T1000 (cell line): Measurements from ENCODE around the gene BNC2.
"Not testable (repeated sequence)": the region's sequence is repeated elsewhere in the genome, so short reads cannot be mapped to it uniquely, and the experiment has no call there.

ENCODE experiments used
- DNase-seq: peaks from one replicate; lab custom pipeline; 2025; ENCODE audit warnings: mixed read lengths; lab: John Stamatoyannopoulos, UW

Gene BNC2, protein sequence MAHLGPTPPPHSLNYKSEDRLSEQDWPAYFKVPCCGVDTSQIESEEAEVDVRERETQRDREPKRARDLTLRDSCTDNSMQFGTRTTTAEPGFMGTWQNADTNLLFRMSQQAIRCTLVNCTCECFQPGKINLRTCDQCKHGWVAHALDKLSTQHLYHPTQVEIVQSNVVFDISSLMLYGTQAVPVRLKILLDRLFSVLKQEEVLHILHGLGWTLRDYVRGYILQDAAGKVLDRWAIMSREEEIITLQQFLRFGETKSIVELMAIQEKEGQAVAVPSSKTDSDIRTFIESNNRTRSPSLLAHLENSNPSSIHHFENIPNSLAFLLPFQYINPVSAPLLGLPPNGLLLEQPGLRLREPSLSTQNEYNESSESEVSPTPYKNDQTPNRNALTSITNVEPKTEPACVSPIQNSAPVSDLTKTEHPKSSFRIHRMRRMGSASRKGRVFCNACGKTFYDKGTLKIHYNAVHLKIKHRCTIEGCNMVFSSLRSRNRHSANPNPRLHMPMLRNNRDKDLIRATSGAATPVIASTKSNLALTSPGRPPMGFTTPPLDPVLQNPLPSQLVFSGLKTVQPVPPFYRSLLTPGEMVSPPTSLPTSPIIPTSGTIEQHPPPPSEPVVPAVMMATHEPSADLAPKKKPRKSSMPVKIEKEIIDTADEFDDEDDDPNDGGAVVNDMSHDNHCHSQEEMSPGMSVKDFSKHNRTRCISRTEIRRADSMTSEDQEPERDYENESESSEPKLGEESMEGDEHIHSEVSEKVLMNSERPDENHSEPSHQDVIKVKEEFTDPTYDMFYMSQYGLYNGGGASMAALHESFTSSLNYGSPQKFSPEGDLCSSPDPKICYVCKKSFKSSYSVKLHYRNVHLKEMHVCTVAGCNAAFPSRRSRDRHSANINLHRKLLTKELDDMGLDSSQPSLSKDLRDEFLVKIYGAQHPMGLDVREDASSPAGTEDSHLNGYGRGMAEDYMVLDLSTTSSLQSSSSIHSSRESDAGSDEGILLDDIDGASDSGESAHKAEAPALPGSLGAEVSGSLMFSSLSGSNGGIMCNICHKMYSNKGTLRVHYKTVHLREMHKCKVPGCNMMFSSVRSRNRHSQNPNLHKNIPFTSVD

GRCh38 chr9:16870596-16871335, at the start of gene BNC2:
TSS of gene BNC2 (minus strand) at chr9:16870670. CDS start at chr9:16870648, 22 bp downstream.
- peak; percentile 19 for DNase-seq

GRCh38 chr9:16918920-16919319, 48.5 kb upstream of the BNC2 start:
- no peak for DNase-seq

GRCh38 chr9:16915126-16915831, 44.8 kb upstream of the BNC2 start:
- no peak for DNase-seq

DNA sequence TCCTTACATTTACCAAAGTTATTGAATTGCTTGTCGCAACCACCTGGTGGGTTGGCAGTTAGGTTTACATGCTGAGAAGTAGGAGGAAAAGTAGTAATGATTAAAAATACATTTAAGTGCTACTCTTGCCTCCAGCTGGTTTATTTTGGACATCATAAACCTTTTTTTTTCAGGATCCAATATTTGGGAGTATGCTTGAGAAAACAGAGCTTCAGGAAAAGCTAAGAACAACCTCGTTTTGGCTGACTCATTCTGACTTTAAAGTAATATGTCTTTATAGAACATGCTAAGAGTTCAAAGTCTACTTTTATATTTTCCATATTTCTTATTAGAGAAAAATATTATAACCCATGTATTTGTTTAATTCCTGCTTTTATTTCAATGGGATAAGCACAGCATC, 41.7 kb upstream of the BNC2 start:
- DNase-seq, result no peak

- DNase-seq, result not testable (repeated sequence)
These were observed 37.7 kb upstream of the BNC2 start for GRCh38 chr9:16908206-16908605.

DNA sequence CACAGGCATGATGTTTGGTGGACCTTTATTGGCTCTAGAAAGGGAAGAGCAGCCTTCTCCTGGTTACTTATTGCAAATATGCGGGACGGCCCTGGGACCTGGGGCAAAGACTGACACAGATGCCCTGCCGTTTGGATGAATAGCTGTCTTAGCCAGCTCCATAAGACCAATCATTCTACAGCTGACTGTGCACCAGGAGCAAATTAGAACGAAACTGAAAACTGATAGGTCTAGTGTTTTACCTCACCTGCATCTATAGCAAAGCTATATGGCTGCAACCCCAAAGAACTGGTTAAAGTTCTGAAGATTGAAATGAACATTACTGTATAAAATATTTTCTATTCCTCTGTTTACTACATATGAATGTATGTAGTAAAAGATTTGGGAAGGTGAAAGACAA, 34.2 kb upstream of the BNC2 start:
- DNase-seq, result no peak

DNA sequence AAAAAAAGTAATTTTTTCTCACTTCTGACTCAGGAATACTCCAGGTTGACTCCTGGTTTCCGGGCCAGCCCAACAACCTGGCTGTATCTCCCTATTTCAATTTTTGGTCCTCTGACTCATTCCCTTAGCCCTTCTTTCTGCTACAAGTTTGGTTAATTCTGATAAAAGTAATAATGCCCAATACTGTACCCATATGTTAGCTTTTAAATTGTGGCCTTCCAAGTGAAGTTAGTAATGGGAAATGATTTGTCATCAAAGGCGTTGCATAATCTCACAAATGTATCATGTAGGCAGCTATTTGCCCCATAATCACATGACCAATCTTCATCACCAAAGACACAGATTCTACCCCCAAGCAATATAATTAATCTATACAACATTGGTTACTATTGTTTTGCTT, 31.1 kb upstream of the BNC2 start:
- no peak for DNase-seq

DNA sequence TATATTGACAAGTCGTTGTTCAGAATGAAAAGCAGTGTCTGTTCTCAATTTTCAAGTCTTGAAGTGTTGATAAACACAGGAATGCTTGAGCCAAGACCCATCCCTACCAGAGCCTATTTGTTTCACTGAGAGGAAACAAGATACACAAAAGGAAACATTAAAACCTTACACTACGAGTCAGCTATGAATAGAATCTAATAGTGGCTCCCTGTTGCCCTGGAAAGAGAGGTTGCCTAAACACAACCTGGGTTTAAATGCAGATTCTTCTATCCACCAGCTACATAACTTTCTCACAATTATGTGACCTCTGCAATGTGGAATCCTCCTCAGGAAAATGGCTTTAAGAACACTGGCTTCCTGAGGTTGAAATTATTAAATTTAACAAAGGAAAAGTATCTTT, 29.1 kb upstream of the BNC2 start:
- no peak for DNase-seq

- DNase-seq, result no peak
These were observed 28.0 kb upstream of the BNC2 start for GRCh38 chr9:16898464-16898863.

DNA sequence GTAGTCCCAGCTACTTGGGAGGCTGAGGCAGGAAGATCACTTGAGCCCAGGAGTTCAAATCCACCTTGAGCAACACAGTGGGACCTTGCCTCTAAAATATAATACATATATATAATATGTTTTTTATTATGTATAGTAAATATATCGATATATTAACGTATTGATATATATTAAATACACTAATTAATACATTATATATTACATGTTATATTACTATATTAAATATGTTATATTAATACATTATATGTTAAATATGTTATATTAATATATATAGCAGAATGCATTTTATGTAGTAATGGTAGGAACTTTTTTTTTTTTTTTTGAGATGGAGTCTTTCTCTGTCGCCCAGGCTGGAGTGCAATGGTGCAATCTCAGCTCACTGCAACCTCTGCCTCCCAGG, 18.1 kb upstream of the BNC2 start:
- DNase-seq, result no peak

GRCh38 chr9:16885931-16886330, 15.5 kb upstream of the BNC2 start:
- no peak for DNase-seq

DNA sequence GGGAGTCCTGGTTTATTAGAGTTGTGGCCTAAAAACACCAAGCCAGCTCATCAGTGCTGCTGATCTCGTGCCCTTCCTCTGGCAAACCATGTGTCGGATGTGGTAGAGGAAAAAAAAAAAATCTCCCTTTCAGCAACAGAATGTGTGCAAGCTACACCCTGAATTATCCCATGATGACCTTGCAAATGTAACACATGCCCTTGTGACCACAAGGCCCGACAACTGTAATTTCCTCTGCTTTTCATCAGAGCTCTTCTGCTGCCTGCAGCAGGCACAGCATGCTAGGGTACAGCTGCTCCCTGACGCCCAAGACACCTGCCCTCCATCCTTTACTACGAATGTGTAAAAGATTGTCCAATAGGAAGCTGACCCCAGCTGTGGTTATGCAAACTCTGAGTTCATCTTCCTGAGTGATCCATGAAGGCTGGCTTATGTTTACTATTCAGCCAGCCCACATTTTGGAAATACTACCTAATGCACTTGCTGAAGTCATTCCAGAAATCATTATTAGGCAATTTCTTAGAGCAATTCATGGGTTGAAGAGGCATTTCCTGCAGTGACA, 14.6 kb upstream of the BNC2 start:
- DNase-seq, result peak; percentile 14

GRCh38 chr9:16884373-16884772, 13.9 kb upstream of the BNC2 start:
- no peak for DNase-seq

DNA sequence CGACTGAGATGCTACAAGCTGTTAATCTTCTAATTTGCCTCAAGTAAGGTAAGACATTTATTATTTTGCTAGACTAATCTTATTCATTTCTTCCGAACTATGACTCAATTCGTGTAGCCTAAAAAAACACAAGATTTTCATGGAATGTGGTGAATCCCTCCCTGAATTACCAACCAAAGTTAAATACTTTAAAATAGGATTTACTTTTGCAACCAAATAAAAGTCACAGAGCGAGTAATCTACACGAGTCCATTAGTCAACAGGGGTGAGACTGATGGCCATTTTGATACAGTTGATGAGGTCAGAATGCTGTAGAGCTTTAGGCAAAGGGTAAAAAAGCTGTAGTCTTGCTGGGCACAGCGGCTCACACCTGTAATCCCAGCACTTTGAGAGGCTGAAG, 13.1 kb upstream of the BNC2 start:
- DNase-seq, result no peak

- DNase-seq, result not testable (repeated sequence)
These were observed 12.0 kb upstream of the BNC2 start for GRCh38 chr9:16882440-16882839.

DNA sequence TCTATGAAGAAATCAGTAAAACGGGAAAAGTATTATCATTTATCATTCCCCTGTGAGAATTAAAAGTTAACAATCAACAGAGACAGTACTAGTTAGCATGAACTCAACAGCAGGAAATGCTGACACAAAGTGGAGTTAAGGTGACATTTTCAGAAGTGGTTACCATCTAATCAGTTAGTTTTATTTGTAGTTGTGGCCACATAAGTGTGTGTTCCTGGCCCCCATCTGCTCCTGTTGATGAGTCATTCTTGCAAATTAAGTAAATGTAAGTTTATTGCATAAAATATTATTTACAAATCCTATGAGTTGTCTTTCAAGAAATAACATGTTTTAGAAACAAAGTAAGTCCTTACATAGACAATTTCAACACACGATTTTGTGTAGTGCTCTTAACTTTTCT, 8.9 kb upstream of the BNC2 start:
- no peak for DNase-seq

DNA sequence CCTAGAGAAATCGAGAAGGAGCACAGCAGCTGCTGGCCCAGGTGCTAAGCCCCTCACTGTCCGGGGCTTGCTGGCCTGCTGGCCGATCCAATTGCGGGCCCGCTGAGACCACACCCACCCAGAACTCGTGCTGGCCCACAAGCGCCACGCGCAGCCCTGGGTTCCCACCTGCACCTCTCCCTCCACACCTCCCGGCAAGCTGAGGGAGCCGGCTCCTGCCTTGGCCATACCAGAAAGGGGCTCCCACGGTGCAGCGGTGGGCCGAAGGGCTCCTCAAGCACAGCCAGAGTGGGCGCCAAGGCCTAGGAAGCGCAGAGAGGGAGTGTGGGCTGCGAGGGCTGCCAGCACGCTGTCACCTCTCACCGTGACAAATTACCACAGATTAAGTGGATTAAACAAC, 6.8 kb upstream of the BNC2 start:
- DNase-seq, result no peak

DNA sequence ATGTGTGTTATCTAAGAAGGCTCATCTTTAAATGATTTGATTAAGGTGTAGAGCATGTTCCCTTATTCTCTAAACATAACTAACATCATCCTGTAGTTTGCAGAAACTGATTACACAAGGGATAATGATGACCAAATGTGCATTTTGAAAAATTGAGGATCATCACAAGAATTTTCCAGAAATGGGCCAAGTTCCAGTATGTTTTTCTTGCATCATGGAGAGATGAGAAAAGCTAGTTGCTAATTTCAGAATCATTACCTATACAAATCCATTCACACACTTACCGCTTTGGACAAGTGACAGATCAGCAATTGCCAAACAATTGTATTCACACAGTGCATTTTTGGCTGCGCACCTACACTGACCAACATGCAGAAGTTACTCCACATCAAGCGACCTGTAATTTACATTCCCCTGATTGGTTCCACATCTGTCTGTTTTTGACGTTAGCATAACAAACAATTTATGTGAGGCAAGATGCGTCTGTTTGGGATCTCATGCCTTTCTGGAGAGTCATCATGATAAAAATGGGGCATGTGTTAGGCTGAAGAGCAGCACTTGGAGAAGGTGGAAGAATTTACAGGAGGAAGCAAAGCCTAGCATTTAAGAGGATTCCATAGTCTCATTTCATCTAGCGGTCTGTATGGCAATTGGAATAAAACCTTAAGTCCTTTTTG, 2.8 kb upstream of the BNC2 start:
- no peak for DNase-seq

DNA sequence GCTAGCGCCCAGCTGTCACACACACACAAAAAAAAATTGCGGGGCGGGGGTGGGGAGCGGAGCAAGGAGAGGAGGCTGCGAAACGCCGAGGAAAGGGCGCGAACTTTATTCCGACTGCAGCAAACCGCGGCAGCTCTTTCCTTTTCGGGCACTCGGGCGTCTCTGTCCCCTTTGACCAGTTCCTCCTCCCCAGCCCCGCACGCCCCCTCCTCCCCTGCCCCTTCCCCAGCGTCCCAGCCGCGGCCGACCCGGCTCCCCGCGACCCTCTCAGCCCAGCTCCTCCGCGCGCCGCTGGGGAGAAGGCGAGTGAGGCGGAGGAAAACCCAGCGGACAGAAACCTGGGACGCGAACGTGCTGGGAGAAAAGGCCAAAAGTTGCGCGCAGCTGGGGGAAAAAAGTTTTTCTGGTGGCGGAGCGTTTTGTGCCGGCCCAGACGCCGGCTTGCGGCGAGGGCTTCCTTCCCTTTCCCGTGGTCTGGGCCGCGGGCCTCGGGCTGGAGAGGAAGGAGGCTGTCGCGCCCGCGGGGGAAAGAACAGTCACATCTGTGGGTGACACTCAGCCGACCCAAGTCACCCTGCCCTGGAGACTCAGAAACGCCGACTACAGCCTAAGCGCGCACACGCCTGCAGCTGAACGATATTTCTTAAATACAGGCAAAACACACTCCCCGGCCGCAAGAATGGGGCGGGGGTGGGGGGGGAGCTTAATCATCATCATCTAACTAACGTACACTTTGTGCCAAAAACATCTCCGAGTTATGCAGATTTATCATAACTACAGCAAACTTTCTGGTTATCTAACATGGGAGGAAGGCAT, 1.1 kb upstream of the BNC2 start:
- peak; percentile 18 for DNase-seq
